Ectodermal cell (in vitro differentiated cells): ENCODE results near the gene IL20RB.

ENCODE experiments used
- H3K27ac ChIP-seq: 2 replicates; pipeline ENCODE4 v1.7.0; 2013; ENCODE audit warnings: mild to moderate bottlenecking, low read depth, low read length; ENCODE audit not compliant: insufficient read depth, poor library complexity, severe bottlenecking
- H3K27me3 ChIP-seq: 2 replicates; pipeline ENCODE4 v1.7.0; 2013; ENCODE audit warnings: mild to moderate bottlenecking, low read length; ENCODE audit not compliant: insufficient read depth, control insufficient read depth, poor library complexity, severe bottlenecking
- H3K36me3 ChIP-seq: one replicate; pipeline ENCODE4 v1.7.0; 2013; ENCODE audit warnings: low read length; ENCODE audit not compliant: control insufficient read depth, insufficient read depth
- H3K4me1 ChIP-seq: one replicate; pipeline ENCODE4 v1.7.0; 2013; ENCODE audit warnings: low read length; ENCODE audit not compliant: control insufficient read depth, insufficient read depth
- H3K4me3 ChIP-seq: 2 replicates; pipeline ENCODE4 v1.7.0; 2013; ENCODE audit warnings: low read depth, low read length, control low read depth; ENCODE audit not compliant: insufficient read depth
- H3K9me3 ChIP-seq: 2 replicates; pipeline ENCODE4 v1.7.0; 2013; ENCODE audit warnings: mild to moderate bottlenecking, low read length, moderate library complexity; ENCODE audit not compliant: control insufficient read depth
- WGBS, 2 experiments: methylation state at CpG; one replicate each; pipeline ENCODE4 v1.1.7; 2013; ENCODE audit warnings: missing lambda C conversion rate in 2 of 2; 5-methylcytosine and 5-hydroxymethylcytosine counted together

Gene IL20RB

GRCh38 chr3:136942803-136943202 lies 15.0 kb upstream of the IL20RB start:
- H3K4me3 ChIP-seq, result no peak overlapping the region
- 88 to 100% methylated on average over 1 of the region's 1 CpG for WGBS, 2 experiments
- peaks cover 7% of the 10 kb centered on the region for H3K36me3 ChIP-seq
- H3K27ac ChIP-seq, result no peak overlapping the region
- no peaks in the 10 kb centered on the region for H3K27me3 ChIP-seq
- no peaks in the 10 kb centered on the region for H3K9me3 ChIP-seq
- H3K4me1 ChIP-seq, result no peaks in the 10 kb centered on the region

DNA sequence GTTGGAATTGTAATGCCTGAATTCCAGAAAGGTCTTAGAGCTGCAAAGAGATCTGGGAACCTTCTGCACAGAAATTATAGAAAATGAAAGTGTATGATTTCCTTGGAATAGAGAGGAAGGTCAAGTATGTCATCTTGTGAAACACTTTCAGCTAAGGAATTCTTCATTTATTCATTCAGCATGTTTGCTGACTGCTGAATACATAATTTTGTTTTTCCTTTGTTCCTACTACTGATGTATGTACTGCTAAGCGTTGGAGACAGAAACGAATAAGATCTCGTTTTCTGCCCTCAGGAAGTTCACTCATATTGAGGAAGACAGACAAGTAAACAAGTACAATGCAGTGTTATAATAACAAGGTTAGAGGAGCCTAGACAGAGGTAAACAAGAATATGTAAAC lies 14.3 kb upstream of the IL20RB start:
- 86 to 100% methylated on average over 2 to 3 of the region's 3 CpGs for WGBS, 2 experiments

DNA sequence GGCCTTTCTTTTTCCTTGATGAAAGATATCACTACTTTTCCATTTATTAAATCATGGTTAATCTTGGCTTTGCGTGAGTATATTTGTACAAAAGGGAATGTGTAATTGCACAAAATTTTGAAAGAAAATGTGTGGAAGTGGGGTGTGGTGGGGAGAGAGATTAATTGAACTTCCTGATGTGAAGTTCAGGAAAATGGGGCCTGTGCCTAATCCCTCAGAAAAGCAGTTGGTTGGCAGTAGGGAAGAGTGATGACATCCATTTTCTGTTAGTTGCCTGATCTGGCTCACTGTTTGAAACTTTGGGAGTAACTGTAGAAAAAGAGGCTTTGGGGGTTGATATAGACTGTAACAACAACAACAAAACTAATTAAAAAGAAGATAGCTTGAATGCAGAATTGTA lies 10.8 kb upstream of the IL20RB start:
- 94 to 95% methylated on average over 1 of the region's 1 CpG for WGBS, 2 experiments
- Histone ChIP-seq H3K4me1 (no peaks in the 10 kb centered on the region), H3K27me3 (no peaks in the 10 kb centered on the region)

More for the DNA sequence above, 14.3 kb upstream of the IL20RB start:
- H3K36me3 ChIP-seq, result peaks cover 7% of the 10 kb centered on the region
- H3K4me3 ChIP-seq, result no peak overlapping the region
- H3K27me3 ChIP-seq, result no peaks in the 10 kb centered on the region
- no peaks in the 10 kb centered on the region for H3K9me3 ChIP-seq
- no peaks in the 10 kb centered on the region for H3K4me1 ChIP-seq
- H3K27ac ChIP-seq, result no peak overlapping the region

GRCh38 chr3:136947477-136947876 lies 10.3 kb upstream of the IL20RB start:
- Histone ChIP-seq H3K36me3 (peaks cover 7% of the 10 kb centered on the region), H3K27me3 (no peaks in the 10 kb centered on the region), H3K4me3 (no peak overlapping the region), H3K9me3 (no peaks in the 10 kb centered on the region), H3K27ac (no peak overlapping the region), H3K4me1 (no peaks in the 10 kb centered on the region)
- 0% methylated on average over 1 of the region's 2 CpGs for WGBS, 2 experiments

More for the DNA sequence above, 10.8 kb upstream of the IL20RB start:
- no peak overlapping the region for H3K4me3 ChIP-seq
- peaks cover 7% of the 10 kb centered on the region for H3K36me3 ChIP-seq
- no peaks in the 10 kb centered on the region for H3K9me3 ChIP-seq
- H3K27ac ChIP-seq, result no peak overlapping the region

DNA sequence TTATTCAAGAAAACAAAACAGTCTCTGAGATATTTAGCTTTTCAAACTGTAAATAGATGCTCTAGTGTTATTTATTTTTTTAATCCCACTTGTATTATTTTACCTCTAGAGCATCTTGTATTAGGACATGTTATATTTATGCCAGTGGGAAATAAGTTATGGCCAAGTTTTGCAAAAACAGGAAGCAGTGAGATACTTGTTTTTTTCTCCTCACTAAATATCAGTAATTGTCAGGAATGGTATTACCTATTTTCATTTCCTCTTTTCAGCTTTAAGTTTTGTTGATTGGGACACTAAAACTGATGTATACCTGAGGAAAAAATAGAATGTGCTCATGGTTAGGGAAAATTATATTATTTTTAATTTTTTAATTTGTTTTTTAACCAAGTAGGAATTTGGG lies 8.6 kb upstream of the IL20RB start:
- Histone ChIP-seq H3K4me1 (no peaks in the 10 kb centered on the region), H3K4me3 (no peak overlapping the region)

DNA sequence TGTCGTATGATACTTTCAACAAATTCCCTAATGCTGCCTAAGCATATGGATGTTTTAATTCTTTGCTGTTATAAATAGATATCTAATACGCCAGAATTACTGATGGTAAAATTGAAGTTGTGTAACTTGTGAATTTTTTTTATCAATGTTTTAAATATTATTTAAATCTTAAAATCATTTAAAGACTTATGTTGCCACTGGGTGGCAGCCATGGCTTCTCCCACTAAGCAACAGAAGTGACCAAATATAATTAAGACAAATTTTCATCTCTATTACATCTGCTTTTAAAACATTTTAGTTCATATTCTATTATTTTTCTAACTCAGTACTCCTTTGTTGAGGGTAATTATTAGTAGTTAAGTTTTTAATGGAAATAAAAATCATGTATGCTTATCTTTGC lies 8.1 kb upstream of the IL20RB start:
- H3K27ac ChIP-seq, result no peak overlapping the region
- H3K27me3 ChIP-seq, result no peaks in the 10 kb centered on the region

More for the DNA sequence above, 8.6 kb upstream of the IL20RB start:
- peaks cover 7% of the 10 kb centered on the region for H3K36me3 ChIP-seq
- no peaks in the 10 kb centered on the region for H3K9me3 ChIP-seq
- H3K27ac ChIP-seq, result no peak overlapping the region
- no peaks in the 10 kb centered on the region for H3K27me3 ChIP-seq

GRCh38 chr3:136950623-136951022 lies 7.2 kb upstream of the IL20RB start:
- Histone ChIP-seq H3K27ac (no peak overlapping the region), H3K4me3 (no peak overlapping the region), H3K27me3 (no peaks in the 10 kb centered on the region), H3K4me1 (no peaks in the 10 kb centered on the region), H3K9me3 (no peaks in the 10 kb centered on the region), H3K36me3 (peaks cover 5% of the 10 kb centered on the region)
- WGBS, 2 experiments, result 86 to 96% methylated on average over 1 of the region's 1 CpG

More for the DNA sequence above, 8.1 kb upstream of the IL20RB start:
- 100% methylated on average over 2 of the region's 2 CpGs; no CpG with 5 or more reads in 1 of the 2 experiments for WGBS, 2 experiments
- H3K36me3 ChIP-seq, result peaks cover 7% of the 10 kb centered on the region
- no peak overlapping the region for H3K4me3 ChIP-seq
- H3K9me3 ChIP-seq, result no peaks in the 10 kb centered on the region
- H3K4me1 ChIP-seq, result no peaks in the 10 kb centered on the region

GRCh38 chr3:136952292-136952691 lies 5.5 kb upstream of the IL20RB start:
- no peak overlapping the region for H3K4me3 ChIP-seq
- WGBS, 2 experiments, result 100% methylated on average over 1 of the region's 1 CpG
- H3K36me3 ChIP-seq, result no peaks in the 10 kb centered on the region
- H3K4me1 ChIP-seq, result no peaks in the 10 kb centered on the region
- no peaks in the 10 kb centered on the region for H3K9me3 ChIP-seq
- no peaks in the 10 kb centered on the region for H3K27me3 ChIP-seq
- H3K27ac ChIP-seq, result no peak overlapping the region

- H3K9me3 ChIP-seq, result no peaks in the 10 kb centered on the region
- no peaks in the 10 kb centered on the region for H3K27me3 ChIP-seq
- 92 to 100% methylated on average over 1 to 2 of the region's 2 CpGs for WGBS, 2 experiments
- no peak overlapping the region for H3K4me3 ChIP-seq
- H3K36me3 ChIP-seq, result no peaks in the 10 kb centered on the region
- H3K4me1 ChIP-seq, result no peaks in the 10 kb centered on the region
- H3K27ac ChIP-seq, result no peak overlapping the region
These were observed 3.5 kb upstream of the IL20RB start for GRCh38 chr3:136954251-136954650.

- no peaks in the 10 kb centered on the region for H3K9me3 ChIP-seq
- no peaks in the 10 kb centered on the region for H3K36me3 ChIP-seq
- H3K4me1 ChIP-seq, result no peaks in the 10 kb centered on the region
- H3K4me3 ChIP-seq, result no peak overlapping the region
- WGBS, 2 experiments, result 78 to 83% methylated on average over 4 of the region's 4 CpGs
- H3K27me3 ChIP-seq, result no peaks in the 10 kb centered on the region
- no peak overlapping the region for H3K27ac ChIP-seq
These were observed 2.6 kb upstream of the IL20RB start for GRCh38 chr3:136954980-136955780.
